AG09309 (cell line): ENCODE measurements around the gene AHSG.
"Not testable (repeated sequence)": the region's sequence is repeated elsewhere in the genome, so short reads cannot be mapped to it uniquely, and the experiment has no call there.

Experiments used
- DNase-seq: peaks from one replicate; pipeline ENCODE4 v3.0.0-alpha.2; 2010; ENCODE audit warnings: low read depth
- H3K4me3 ChIP-seq: 2 replicates; pipeline ENCODE4 v1.5.1; 2011; ENCODE audit warnings: mild to moderate bottlenecking, low read depth, low read length, moderate library complexity; ENCODE audit not compliant: control insufficient read depth
- TF ChIP-seq, protein P1 (sequence below): IDR thresholded peaks from 2 replicates; pipeline ENCODE4 v1.5.1; 2011; ENCODE audit warnings: mild to moderate bottlenecking, low read depth, low read length, inconsistent platforms; ENCODE audit not compliant: insufficient read depth, control insufficient read depth; ENCODE audit errors: missing control alignments

The AHSG gene

GRCh38 chr3:186630950-186631641, 18.2 kb downstream of the AHSG start:
- H3K4me3 ChIP-seq = no peak overlapping the region
- TF ChIP-seq, protein P1, sequence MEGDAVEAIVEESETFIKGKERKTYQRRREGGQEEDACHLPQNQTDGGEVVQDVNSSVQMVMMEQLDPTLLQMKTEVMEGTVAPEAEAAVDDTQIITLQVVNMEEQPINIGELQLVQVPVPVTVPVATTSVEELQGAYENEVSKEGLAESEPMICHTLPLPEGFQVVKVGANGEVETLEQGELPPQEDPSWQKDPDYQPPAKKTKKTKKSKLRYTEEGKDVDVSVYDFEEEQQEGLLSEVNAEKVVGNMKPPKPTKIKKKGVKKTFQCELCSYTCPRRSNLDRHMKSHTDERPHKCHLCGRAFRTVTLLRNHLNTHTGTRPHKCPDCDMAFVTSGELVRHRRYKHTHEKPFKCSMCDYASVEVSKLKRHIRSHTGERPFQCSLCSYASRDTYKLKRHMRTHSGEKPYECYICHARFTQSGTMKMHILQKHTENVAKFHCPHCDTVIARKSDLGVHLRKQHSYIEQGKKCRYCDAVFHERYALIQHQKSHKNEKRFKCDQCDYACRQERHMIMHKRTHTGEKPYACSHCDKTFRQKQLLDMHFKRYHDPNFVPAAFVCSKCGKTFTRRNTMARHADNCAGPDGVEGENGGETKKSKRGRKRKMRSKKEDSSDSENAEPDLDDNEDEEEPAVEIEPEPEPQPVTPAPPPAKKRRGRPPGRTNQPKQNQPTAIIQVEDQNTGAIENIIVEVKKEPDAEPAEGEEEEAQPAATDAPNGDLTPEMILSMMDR = no peak
- no peak for DNase-seq

- H3K4me3 ChIP-seq = no peak overlapping the region
- DNase-seq = no peak
- TF ChIP-seq, protein P1 = no peak
Measured at GRCh38 chr3:186633481-186633880, 20.6 kb downstream of the AHSG start.

- not testable (repeated sequence) for H3K4me3 ChIP-seq, DNase-seq
Measured at GRCh38 chr3:186634207-186634606, 21.3 kb downstream of the AHSG start.

DNA sequence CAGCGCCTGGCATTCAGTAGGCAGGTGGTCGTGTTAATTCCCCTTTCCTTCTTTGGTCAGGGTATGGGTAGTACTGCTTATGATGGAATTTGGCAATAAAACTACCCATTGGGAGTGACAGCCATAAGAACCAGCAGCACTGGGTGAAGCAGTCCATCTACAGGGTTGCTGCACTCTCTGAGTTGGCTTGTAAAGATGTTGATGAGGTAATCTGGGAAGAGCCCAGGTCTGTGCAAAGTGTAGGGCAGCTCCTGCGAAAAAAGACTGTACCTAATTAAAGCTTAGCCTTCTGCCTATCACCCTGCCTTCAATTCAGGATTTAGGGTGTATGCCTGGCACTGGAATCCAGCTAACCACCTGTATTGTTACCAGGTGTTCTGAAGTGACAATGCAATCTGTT, 22.7 kb downstream of the AHSG start:
- DNase-seq = no peak
- H3K4me3 ChIP-seq = no peak overlapping the region
- TF ChIP-seq, protein P1 = no peak

DNA sequence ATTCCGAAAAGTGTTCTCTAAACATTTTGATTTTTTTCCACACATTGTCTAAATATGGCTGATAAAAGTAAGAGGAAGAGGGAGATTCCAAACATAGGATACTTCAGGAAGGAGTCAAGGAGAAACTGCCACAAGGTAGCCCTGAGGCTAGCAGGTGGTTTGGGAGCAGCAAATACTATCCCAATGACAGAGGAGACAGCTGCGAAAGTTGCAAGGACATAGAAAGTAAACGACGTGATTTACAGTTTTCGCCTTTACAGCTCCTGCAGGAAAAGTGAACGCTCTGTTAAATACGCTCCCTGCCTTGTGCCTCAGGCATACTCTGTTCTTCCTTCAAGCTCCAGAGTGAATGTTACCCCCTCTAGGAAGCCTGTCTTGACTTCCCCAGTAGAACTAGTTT, 23.7 kb downstream of the AHSG start:
- no peak for DNase-seq
- TF ChIP-seq, protein P1 = no peak
- H3K4me3 ChIP-seq = no peak overlapping the region

DNA sequence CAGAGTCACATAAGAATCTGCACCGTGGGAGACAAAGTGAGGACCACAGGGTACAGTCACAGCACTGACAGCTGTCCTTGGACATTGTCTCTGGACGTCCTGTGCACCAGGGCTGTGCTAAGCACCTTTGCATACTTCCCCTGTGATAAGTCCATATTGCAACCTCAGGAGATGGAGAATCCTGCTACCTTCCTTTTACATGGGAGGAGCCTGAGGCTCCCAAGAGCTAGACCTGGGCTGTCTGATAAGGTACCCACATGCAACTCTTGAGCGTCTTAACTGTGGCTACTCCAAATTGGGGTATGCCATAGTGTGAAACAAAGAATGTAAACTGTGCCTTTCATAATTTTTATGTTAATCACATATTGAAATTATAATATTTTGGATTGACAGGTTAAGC, 24.8 kb downstream of the AHSG start:
- no peak overlapping the region for H3K4me3 ChIP-seq
- TF ChIP-seq, protein P1 = no peak

DNA sequence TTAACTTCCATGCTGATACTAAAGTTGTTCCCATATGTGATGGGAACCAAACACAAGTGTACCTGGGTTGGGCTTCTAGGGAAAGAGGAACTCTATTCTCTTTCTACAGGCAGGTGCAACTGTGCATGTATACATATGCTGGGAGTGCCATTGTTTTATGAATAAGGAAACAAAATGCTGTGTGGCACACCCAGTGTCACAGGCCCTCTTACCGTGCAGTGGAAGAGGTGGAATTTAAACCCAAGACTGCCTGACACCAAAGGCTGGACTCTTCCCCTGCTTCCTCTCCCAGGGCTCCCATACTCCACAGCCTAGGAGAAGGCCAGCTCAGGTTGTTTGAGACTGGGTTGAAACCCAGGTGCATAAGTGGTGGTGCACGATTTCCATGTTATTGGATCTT, 25.4 kb downstream of the AHSG start:
- no peak overlapping the region for H3K4me3 ChIP-seq
- no peak for DNase-seq
- TF ChIP-seq, protein P1 = no peak

More for the DNA sequence above, 24.8 kb downstream of the AHSG start:
- DNase-seq = no peak
